Measurements from ENCODE around the gene CREB3L2.

DNA sequence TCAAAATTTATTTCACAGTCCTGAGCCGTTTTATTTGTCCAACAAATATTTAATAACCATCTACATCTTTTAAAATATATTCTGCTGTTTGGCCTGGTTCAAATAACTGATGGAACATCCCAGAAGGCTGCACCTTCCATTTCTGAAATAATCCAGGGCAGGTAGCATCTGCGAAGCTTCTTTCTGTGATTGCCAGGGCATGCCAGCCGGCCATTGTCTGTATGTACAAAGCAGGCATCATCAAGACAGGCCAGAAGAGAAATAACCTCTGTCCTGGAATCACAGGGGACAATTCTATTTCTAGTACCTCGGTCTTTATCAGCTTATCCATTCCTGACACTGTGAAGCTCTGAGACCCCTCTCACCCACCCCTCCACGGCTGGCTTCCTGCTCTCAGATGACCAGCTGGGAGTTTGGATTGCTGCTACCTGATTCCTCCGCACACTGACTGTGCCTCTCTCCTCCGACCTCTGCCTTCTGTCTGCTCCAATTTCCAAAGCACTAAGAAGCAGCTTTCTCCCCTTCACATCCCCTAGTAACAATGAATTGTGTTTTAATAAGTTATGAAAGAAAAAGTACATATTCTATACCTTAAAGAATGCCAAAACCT lies 163.1 kb downstream of the CREB3L2 start:
- TF ChIP-seq POLR2A (IDR thresholded peaks at IDR 0.05; ENCODE audit: low read length): no peak
- TF ChIP-seq GATA1 (IDR thresholded peaks at IDR 0.05; ENCODE audit: low read depth, low read length): no peak
